Measurements from ENCODE around the gene TRPV3.

GRCh38 chr17:3556239-3556915, 1.2 kb downstream of the TRPV3 start:
- TF ChIP-seq EZH2 (IDR thresholded peaks at IDR 0.05) (no peak), POLR2AphosphoS5 (IDR thresholded peaks at IDR 0.05; ENCODE audit: borderline replicate concordance, low read depth, low read length) (no peak), FOXP2 (optimal IDR thresholded peaks at IDR 0.05; ENCODE audit: control extremely low read depth, extremely low read length, insufficient read depth) (no peak)

Data from SK-N-MC (cell line).